C4-2B (cell line): ENCODE measurements around the gene NOL7.

Source experiments
- H3K27ac ChIP-seq: fragments of 450-650 bp; 2 replicates; pipeline ENCODE4 v1.5.1; 2017
- CTCF ChIP-seq: fragments of 450-650 bp; conservative IDR thresholded peaks from 2 replicates; pipeline ENCODE4 v1.5.1; 2017; ENCODE audit warnings: mild to moderate bottlenecking
- ZFX ChIP-seq: fragments of 450-650 bp; IDR thresholded peaks from 2 replicates; pipeline ENCODE4 v1.6.1; 2017

The NOL7 gene

GRCh38 chr6:13654496-13654895 lies 39.4 kb downstream of the NOL7 start:
- H3K27ac ChIP-seq, result no peak overlapping the region
- TF ChIP-seq CTCF, result no peak
- TF ChIP-seq ZFX, result no peak

- H3K27ac ChIP-seq, result no peak overlapping the region
- TF ChIP-seq CTCF, result no peak
- no peak for TF ChIP-seq ZFX
Observed at GRCh38 chr6:13655700-13656099, 40.6 kb downstream of the NOL7 start.

GRCh38 chr6:13660273-13660672 lies 45.1 kb downstream of the NOL7 start:
- H3K27ac ChIP-seq, result no peak overlapping the region
- TF ChIP-seq ZFX (no peak), CTCF (no peak)

- H3K27ac ChIP-seq, result no peak overlapping the region
- TF ChIP-seq CTCF (no peak), ZFX (no peak)
Observed at GRCh38 chr6:13660893-13661292, 45.8 kb downstream of the NOL7 start.

GRCh38 chr6:13661647-13662046 lies 46.5 kb downstream of the NOL7 start:
- H3K27ac ChIP-seq, result no peak overlapping the region
- TF ChIP-seq ZFX (no peak), CTCF (no peak)

- no peak overlapping the region for H3K27ac ChIP-seq
- TF ChIP-seq ZFX (no peak), CTCF (no peak)
Observed at GRCh38 chr6:13662651-13663334, 47.7 kb downstream of the NOL7 start.

- TF ChIP-seq CTCF (no peak), ZFX (no peak)
- H3K27ac ChIP-seq, result no peak overlapping the region
Observed at GRCh38 chr6:13663986-13664385, 48.9 kb downstream of the NOL7 start.
